GM12873 (cell line): ENCODE data around the gene ARHGEF7.

Experiments
- CTCF ChIP-seq: IDR thresholded peaks from 2 replicates; pipeline ENCODE4 v1.5.1; 2012; ENCODE audit warnings: low read depth, mild to moderate bottlenecking, moderate library complexity, low read length, control low read depth; ENCODE audit not compliant: insufficient read depth; ENCODE audit errors: missing control alignments

The ARHGEF7 gene

DNA sequence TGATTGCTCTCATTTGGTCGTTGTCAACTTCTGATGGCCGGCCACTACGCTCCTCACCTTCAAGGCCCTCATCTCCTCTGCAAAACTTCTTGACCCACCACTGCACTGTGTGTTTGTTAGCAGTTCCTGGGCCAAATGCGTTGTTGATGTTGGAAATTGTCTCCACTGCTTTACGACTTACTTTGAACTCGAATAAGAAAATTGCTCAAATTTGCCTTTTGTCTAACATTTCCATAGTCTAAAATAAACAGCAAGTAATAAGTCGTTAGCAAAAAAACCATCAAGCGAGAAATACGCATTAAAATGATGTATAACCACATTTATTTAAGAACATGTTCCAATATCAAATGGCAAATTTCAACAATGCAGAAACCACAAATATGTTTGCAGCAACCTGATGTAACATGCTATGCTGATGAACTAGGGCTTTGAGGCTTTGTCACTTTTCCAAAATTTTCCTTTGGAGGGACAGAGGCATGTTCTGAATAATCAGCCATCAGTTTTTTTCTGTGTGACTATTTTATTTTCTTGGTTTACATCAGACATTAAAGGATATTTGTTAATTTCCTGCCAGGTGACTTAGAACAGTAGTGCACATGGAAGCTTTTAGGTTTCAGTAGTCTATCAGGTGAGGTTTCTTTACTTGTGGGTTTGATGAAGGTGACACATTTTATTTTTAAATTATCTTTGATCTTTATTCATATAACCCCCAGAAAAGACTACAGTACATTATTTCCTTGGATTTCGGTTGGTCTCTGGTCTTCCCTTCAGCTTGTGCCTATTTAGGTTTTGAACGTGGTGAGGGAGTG lies 130.7 kb downstream of the ARHGEF7 start:
- TF ChIP-seq CTCF = no peak

DNA sequence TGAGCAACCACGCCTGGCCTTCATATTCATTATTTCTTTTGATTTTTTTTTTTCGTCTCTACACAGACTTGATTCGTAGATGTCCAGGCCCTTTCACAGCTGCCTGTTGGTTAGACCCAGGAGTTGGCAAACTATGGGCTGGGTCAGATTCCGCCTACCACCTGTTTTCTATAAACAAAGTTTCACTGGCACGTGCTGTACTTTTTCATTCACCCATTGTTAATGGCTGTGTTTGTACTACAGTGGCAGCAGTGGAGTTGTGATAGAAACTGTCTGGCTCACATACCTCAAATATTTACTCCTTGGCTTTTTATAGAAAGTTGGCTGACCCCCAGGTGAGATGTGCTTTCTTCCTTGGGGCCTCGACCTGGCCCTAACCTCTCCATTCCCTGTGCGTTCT lies 132.4 kb downstream of the ARHGEF7 start:
- TF ChIP-seq CTCF = no peak

GRCh38 chr13:111248822-111249221 lies 133.7 kb downstream of the ARHGEF7 start:
- TF ChIP-seq CTCF = no peak

- TF ChIP-seq CTCF = no peak
These were observed 134.7 kb downstream of the ARHGEF7 start for GRCh38 chr13:111249637-111250360.

DNA sequence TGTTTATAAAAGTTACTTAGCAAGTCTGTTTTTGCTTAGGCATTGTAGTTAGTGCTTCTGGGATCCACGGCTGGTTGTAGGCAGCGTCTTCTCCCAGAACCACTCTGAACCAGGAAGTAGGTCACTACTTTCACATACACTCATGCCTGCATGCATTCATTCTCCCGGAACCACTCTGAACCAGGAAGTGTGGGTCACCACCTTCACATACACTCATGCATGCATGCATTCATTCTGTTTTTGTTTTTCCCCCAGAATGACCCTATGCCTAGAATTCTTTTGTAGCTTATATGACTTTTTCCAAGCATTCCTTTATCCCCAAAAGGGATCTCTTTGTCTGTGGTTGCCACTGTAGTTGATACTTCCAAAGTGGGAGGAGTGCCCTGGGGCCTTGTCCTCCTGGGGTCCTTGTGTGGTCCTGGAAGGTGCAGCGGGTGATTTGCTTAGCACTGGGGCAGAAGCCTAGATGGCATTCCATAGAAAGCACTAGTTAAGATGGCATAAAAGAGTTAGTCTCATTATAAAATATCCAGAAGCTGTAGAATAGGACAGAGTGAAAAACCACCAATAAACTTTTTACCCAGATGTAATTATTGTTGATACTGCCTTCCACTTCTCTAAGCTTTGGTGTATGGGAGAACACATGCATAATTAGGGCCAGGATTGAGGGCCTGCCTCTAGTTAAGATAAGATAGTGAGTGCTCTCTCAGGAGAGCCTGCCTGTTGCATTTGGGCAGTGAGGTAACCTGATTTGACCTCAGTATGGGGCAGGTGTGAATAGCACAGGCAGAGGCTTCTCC lies 136.7 kb downstream of the ARHGEF7 start:
- no peak for TF ChIP-seq CTCF

DNA sequence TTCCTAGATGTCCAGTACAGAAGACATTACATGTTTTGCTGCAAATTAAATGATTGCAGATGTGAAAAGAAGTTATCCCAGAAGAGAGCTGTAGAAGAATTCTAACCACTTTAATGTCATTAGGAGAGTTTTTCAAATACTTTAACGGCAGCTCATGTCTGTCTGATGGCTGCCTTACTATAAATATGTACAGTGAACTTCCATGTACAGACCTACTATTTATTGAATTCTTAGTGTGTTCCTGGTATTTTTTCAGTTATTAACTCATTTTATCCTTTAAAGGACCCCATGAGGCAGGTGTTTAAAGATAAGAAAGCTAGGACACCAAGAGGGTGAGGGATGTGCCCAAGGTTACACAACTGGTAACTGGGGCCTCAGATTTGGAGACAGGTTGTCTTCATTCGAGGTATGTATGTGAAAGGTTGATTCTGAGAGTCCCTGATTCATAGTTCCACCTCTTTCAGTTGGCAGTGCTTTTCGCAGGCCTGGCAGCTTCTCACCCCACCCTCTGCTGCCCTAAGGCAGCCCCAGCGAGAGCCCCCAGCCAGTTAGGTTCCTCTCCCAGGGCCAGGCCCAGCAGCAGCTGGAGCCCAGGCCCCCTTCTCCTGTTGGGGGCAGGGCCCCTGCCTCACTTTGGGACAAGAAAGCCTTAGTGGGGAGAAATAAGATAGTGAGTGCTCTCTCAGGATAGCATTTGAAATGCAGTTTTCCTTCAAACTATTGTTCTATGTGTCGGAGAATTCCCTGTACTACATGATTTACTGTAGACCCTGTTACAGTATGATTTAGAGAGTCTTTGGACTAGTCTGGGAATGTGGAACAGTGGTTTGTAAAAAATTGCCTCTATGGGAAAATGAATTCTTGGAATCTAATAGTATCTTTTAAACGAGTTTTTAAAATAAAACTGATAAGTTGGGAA lies 137.6 kb downstream of the ARHGEF7 start:
- no peak for TF ChIP-seq CTCF
